ENCODE results near the gene AUNIP.
"Not testable (repeated sequence)": the region's sequence is repeated elsewhere in the genome, so short reads cannot be mapped to it uniquely, and the experiment has no call there.

The AUNIP gene

DNA sequence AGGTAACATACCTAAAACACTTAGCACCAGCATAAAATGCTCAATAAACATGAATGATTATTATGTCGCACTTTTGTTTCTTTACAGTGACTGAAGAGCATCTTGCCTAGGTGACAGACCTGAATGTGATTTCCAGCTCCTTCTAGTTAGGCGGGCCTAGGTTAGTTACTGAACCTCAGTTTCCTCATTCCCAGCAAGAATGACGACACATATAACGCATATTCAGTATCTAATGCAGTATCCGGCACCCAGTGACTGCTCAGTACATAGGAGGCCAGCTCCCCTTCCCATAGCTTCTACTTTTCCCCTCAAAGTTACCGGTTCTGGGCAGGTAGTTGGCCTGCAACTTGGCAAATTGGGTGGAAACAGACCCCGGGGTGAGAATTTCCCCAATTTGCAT is 763 bp downstream of the AUNIP start:
- Histone ChIP-seq H3K27ac (peak overlapping the region; percentile 81; the same call in 1 of the 2 replicates), H3K4me1 (peaks cover 48% of the 10 kb centered on the region), H3K36me3 (peaks cover 14% of the 10 kb centered on the region), H3K9me3 (no peaks in the 10 kb centered on the region), H4K20me1 (no peaks in the 10 kb centered on the region), H3K27me3 (no peaks in the 10 kb centered on the region), H3K9ac (peak overlapping the region; percentile 84), H3K4me3 (peak overlapping the region; percentile 76), H3K4me2 (peak overlapping the region; percentile 91)
- TF ChIP-seq Cebpa-rat (IDR thresholded peaks at IDR 0.05), result no peak

DNA sequence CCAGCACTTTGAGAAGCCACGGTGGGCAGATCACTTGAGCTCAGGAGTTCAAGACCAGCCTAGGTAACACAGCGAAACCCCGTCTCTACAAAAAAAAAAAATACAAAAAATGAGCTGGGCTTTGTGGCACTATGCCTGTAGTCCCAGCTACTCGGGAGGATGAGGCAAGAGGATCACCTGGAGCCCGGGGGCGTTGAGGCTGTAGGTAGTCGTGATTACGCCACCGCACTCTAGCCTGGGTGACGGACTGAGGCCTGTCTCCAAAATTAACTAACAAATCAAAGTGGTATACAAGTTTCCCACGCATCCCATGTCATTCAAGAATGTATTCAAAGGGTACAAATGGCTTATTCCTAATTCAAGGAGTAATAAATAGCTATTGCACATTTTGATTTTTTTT is 2.4 kb downstream of the AUNIP start:
- H3K27me3 ChIP-seq, result no peaks in the 10 kb centered on the region
- no peak for TF ChIP-seq Cebpa-rat (IDR thresholded peaks at IDR 0.05)
- peaks cover 35% of the 10 kb centered on the region for H3K4me1 ChIP-seq
- no peak overlapping the region for H3K9ac ChIP-seq
- no peak overlapping the region for H3K27ac ChIP-seq
- H3K4me3 ChIP-seq, result no peak overlapping the region
- no peaks in the 10 kb centered on the region for H3K9me3 ChIP-seq
- H3K4me2 ChIP-seq, result no peak overlapping the region
- H3K36me3 ChIP-seq, result 0 out of 2 replicates have a peak, but pooled peaks cover 7% of the 10 kb centered on the region
- no peaks in the 10 kb centered on the region for H4K20me1 ChIP-seq

DNA sequence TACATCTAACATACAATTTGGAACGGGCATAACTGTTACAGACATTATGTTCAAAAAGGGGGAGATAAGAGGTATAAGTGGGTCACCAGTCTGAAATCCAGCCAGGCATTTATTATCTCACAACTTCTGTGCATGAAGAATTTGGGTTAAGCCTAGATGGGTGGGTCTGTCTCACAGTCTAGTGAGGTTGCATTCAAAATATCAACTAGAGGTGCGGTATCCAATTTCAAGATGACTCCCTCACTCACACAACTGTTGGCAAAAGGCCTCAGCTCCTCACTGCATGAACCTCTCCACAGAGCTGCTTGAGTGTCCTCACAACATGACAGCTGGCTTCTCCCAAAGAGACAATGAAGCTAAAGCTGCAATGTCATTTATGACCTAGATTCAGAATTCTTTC is 4.7 kb downstream of the AUNIP start:
- H3K36me3 ChIP-seq, result 0 out of 2 replicates have a peak, but pooled peaks cover 9% of the 10 kb centered on the region
- no peaks in the 10 kb centered on the region for H4K20me1 ChIP-seq
- no peaks in the 10 kb centered on the region for H3K27me3 ChIP-seq
- TF ChIP-seq Cebpa-rat (IDR thresholded peaks at IDR 0.05), result no peak
- no peak overlapping the region for H3K9ac ChIP-seq
- H3K4me3 ChIP-seq, result no peak overlapping the region
- H3K27ac ChIP-seq, result no peak overlapping the region
- no peaks in the 10 kb centered on the region for H3K9me3 ChIP-seq
- no peak overlapping the region for H3K4me2 ChIP-seq
- H3K4me1 ChIP-seq, result peaks cover 14% of the 10 kb centered on the region

DNA sequence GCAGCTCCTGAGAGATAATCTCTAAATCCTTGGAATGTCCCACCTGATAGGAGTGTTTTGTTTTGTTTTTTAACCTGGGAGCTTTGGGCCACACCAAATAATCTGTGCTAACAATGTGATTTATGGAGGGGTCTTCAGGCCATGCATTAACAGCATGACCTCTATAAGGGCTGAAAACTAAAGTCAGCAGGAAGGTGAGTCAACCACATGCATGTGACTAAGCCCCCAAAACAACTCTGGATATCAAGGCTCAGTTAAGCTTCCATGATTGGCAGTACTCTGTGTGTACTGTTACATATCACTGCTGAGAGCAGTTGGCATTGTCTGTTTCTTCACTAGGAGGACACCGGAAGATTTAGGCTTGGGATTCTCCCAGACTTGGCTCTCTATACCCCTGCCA is 10.7 kb downstream of the AUNIP start:
- no peak overlapping the region for H3K27ac ChIP-seq
- H3K9ac ChIP-seq, result no peak overlapping the region

DNA sequence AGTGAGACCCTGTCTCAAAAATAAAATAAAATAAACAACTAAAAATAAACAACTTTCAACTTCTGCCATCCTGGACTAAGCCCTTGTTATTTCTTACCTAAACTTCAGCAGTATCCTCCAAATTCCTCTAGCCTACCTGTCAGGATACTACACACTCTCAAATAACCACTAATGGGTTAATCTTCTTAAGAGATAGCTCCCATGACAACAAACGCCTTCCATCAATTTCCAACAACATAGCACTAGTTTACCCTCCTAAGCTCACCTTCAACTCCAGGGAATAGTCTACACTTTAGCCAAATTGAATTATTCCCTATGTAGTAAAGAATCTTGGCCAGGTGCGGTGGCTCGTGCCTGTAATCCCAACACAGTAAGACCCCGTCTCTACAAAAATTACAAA is 11.3 kb downstream of the AUNIP start:
- no peak overlapping the region for H3K9ac ChIP-seq
- no peak overlapping the region for H3K4me3 ChIP-seq
- H3K27ac ChIP-seq, result no peak overlapping the region
- 0 out of 2 replicates have a peak, but pooled peaks cover 4% of the 10 kb centered on the region for H3K36me3 ChIP-seq
- H3K4me2 ChIP-seq, result no peak overlapping the region
- no peaks in the 10 kb centered on the region for H3K27me3 ChIP-seq
- TF ChIP-seq Cebpa-rat (IDR thresholded peaks at IDR 0.05), result no peak
- H3K4me1 ChIP-seq, result peaks cover 7% of the 10 kb centered on the region; the same call in 1 of the 2 replicates
- H3K9me3 ChIP-seq, result no peaks in the 10 kb centered on the region
- no peaks in the 10 kb centered on the region for H4K20me1 ChIP-seq

More for the DNA sequence above, 10.7 kb downstream of the AUNIP start:
- H3K27me3 ChIP-seq, result no peaks in the 10 kb centered on the region
- no peak overlapping the region for H3K4me3 ChIP-seq
- 0 out of 2 replicates have a peak, but pooled peaks cover 7% of the 10 kb centered on the region for H3K4me1 ChIP-seq
- no peak for TF ChIP-seq Cebpa-rat (IDR thresholded peaks at IDR 0.05)
- H4K20me1 ChIP-seq, result no peaks in the 10 kb centered on the region
- 0 out of 2 replicates have a peak, but pooled peaks cover 7% of the 10 kb centered on the region for H3K36me3 ChIP-seq
- H3K4me2 ChIP-seq, result no peak overlapping the region
- H3K9me3 ChIP-seq, result no peaks in the 10 kb centered on the region

DNA sequence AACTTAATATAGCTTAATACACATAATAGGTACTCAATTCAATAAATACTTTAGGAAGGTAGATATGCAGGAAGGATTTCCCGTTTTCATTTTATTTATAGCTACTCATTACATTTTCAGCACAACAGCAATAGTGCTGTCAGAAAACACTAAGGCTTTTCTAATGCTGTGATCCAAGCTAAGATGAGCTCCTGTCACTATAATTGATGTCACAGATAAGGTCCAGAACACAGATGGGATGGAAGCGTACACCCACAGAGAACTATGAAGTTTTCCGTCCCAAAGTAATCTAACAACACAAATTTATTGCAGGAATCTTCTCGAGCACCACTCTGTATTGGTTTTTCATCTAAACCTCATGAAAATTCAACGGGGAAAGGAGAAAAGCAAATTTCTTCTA is 13.6 kb downstream of the AUNIP start:
- H3K27ac ChIP-seq, result no peak overlapping the region
- H3K4me2 ChIP-seq, result no peak overlapping the region
- H3K4me1 ChIP-seq, result peaks cover 17% of the 10 kb centered on the region; the same call in 1 of the 2 replicates
- H3K9ac ChIP-seq, result no peak overlapping the region
- TF ChIP-seq Cebpa-rat (IDR thresholded peaks at IDR 0.05), result no peak
- H3K27me3 ChIP-seq, result no peaks in the 10 kb centered on the region
- H3K9me3 ChIP-seq, result peaks cover 5% of the 10 kb centered on the region; the same call in 1 of the 2 replicates
- no peak overlapping the region for H3K4me3 ChIP-seq
- no peaks in the 10 kb centered on the region for H3K36me3 ChIP-seq
- no peaks in the 10 kb centered on the region for H4K20me1 ChIP-seq

DNA sequence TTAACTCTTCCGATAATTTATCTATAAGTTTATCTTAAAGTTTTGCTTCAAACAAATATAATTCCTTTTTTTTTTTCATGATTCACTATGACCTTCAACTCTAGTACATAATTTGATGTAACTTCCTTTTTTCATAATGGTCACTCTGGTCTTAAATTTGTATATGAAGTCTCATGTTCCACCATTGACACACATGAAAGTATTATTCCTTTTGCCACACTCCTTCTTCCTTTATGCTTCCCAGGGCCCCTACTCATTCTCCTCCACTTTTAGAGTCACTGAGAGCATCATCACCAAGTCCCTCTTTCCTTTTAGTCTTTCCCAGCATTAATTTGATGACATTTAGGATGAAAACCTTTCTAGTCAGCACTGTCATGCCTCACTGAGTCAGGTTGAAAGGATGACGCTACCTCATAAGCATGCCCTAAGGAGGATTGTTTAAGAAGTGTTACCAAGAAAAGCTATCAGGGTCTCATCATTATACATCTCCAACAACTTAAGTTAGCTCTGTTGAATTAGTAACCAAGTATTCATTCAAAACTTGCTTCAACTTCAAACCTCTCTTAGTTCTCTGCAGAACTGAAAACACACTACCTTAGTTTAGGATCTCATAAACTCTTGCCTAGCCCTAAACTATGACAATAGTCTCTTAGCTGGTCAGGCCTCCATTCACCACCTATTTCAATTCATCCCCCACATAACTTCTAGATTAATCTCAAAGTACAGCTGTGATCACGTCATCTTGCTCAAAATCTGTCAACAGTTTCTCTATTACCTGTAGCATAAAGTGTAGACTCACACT is 14.5 kb downstream of the AUNIP start:
- no peak for TF ChIP-seq Cebpa-rat (IDR thresholded peaks at IDR 0.05)
- Histone ChIP-seq H3K27ac (no peak overlapping the region), H3K4me3 (no peak overlapping the region), H3K9me3 (peaks cover 7% of the 10 kb centered on the region), H3K4me1 (peaks cover 17% of the 10 kb centered on the region; the same call in 1 of the 2 replicates), H3K4me2 (no peak overlapping the region), H4K20me1 (no peaks in the 10 kb centered on the region), H3K27me3 (no peaks in the 10 kb centered on the region), H3K36me3 (peaks cover 2% of the 10 kb centered on the region), H3K9ac (no peak overlapping the region)

DNA sequence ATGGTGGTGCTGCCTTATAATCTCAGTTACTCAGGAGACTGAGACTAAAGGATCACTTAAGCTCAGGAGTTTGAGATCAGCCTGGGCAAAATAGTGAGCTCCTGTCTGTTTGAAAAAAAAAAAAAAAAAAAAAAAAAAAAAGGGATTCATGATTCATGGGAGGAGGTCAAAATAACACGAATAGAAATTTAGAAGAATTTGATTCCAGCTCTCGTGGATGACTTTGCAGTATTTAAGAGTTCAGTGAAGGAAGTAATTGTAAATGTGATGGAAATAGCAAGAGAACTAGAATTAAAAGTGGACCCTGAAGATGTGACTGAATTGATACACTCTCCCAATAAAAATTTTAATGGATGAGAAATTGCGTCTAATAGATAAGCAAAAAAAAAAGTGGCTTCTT is 15.8 kb downstream of the AUNIP start:
- no peak for TF ChIP-seq Cebpa-rat (IDR thresholded peaks at IDR 0.05)
- Histone ChIP-seq H3K9ac (no peak overlapping the region), H3K9me3 (peaks cover 14% of the 10 kb centered on the region), H3K4me3 (no peak overlapping the region), H3K4me2 (no peak overlapping the region), H3K27ac (no peak overlapping the region), H3K27me3 (no peaks in the 10 kb centered on the region), H3K36me3 (peaks cover 10% of the 10 kb centered on the region), H3K4me1 (peaks cover 17% of the 10 kb centered on the region; the same call in 1 of the 2 replicates), H4K20me1 (no peaks in the 10 kb centered on the region)

DNA sequence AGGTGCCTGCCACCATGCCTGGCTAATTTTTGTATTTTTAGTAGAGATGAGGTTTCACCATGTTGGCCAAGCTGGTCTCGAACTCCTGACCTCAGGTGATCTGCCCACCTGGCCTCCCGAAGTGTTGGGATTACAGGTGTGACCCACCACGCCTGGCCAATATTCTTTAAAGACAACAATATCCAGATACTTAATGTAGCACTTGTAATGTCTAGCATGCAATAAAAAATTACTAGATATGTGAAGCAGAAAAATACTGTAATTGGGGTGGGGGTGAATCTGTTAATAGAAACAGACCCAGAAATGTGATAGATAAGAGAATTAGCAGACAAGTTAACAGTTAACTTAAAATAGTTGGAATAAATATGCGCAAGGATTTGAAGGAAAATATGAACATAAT is 19.4 kb downstream of the AUNIP start:
- not testable (repeated sequence) for H4K20me1 ChIP-seq, H3K9ac ChIP-seq, H3K27me3 ChIP-seq, H3K4me3 ChIP-seq, H3K27ac ChIP-seq, H3K4me2 ChIP-seq
- Histone ChIP-seq H3K9me3 (peaks cover 14% of the 10 kb centered on the region), H3K36me3 (peaks cover 33% of the 10 kb centered on the region), H3K4me1 (peaks cover 13% of the 10 kb centered on the region; the same call in 1 of the 2 replicates)

DNA sequence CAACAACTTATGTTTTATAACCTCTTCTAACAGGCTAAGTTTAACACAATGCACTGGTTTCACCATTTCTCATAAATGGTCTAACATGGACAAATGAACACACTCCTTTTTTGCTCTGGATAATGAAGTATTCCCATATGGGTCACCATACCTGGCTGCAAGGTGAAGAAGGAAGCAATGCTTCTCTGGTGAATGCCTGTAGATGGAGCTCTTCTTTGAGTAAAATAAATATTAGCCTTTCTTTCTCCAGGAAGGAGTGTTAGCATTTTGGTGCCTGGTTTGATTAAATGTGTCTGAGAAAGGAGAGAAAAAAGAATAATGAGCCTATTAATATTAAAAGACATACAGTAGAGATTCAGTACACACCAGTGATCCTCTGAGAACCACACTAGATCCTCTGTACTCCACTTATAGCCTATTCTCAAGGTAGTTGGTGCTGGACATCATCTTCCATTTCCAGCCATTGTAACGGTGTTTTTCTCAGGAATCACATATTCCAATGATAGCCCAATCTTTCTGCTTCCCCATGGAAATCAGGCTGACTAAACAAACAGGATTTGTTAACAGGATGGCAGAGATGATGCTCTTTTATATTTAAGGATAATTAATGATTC is 21.9 kb downstream of the AUNIP start:
- Histone ChIP-seq H3K9me3 (peaks cover 14% of the 10 kb centered on the region), H3K4me3 (no peak overlapping the region), H3K36me3 (peaks cover 57% of the 10 kb centered on the region), H3K9ac (no peak overlapping the region), H3K4me2 (no peak overlapping the region), H4K20me1 (peaks cover 7% of the 10 kb centered on the region; the same call in 1 of the 2 replicates), H3K27ac (no peak overlapping the region), H3K4me1 (peaks cover 6% of the 10 kb centered on the region), H3K27me3 (no peaks in the 10 kb centered on the region)
- no peak for TF ChIP-seq Cebpa-rat (IDR thresholded peaks at IDR 0.05)
